Measurements from ENCODE around the gene LTBR. TPM values are rescaled to one million over a fixed set of nuclear protein-coding genes. Genes with fewer than 3 reads are reported as not detected.

LTBR gene
- total and polyA plus RNA-seq, 2 donors (not counting 3 experiments of a cell fraction or from before 2014, with no cell fraction given): 70.7 to 102 TPM

DNA sequence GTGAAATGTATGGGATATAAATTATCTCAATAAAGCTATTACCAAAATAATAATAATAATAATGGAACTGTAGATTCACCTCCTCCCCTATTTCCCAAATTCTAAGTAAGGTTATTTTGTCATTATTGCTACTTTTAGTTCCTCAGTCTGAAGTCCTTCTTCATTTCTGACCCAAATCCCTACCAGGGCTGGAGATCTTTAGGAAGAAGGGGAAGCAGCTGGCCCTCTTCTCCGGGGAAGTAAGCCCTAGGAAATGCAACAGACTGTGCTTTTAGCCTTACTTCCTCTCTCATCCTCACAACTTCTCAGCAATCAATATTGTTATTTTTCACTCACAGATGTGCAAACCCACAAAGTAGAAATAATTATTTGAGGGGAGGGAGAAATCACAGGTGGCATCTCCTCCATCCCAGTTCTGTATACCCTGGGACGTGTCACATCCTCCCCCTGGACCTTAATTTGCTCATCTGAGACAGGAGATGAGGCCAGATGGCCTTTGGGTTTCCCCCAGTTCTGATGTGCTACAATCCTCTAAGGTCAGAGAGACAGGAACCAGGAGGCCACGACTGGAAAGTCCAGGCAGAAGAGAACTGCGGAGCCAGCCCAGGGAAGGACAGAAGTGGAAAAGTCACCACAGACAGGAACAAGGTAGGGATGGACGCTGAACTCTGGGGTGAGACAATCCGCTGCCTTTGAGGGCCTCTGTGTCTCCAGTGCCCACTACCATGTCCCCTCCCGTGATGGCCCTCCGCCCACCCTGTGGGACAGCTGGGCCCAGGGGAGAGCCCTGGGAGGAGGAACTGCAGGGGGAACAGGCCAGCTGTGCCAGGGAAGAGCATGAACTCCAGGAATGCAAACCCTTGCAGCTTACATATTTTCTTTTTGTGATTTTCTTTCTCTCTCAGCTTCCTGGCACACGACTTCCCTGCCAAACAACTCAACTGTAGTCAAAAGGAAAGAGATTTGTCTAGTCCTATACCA, 31.5 kb upstream of the LTBR start:
- Histone ChIP-seq H3K9ac (replicated peaks; ENCODE audit: extremely low read depth, insufficient read depth, low read length) (no peak overlapping the region), H3K27ac (ENCODE audit: insufficient read depth, low read depth, low read length) (no peak overlapping the region), H3K9me3 (replicated peaks; ENCODE audit: control insufficient read depth, insufficient read depth, low read length) (no peaks in the 10 kb centered on the region), H2AFZ (ENCODE audit: low read depth, low read length) (peak overlapping the region; percentile 33), H3K27me3 (ENCODE audit: control insufficient read depth in 2 of 2, insufficient read depth in 2 of 2, low read length in 2 of 2) (peaks cover 0 to 2% of the 10 kb centered on the region in 2 experiments), H3K4me2 (ENCODE audit: insufficient read depth, low read length) (no peak overlapping the region), H3K4me1 (ENCODE audit: control insufficient read depth, extremely low read depth, insufficient read depth, low read length) (peaks cover 11% of the 10 kb centered on the region), H3K4me3 (replicated peaks in 1 of 3; ENCODE audit: insufficient read depth in 1 of 3, low read depth in 1 of 3, low read length in 3 of 3) (no peak overlapping the region), H4K20me1 (replicated peaks; ENCODE audit: control insufficient read depth, extremely low read depth, insufficient read depth, low read length) (no peaks in the 10 kb centered on the region), H3K36me3 (ENCODE audit: control insufficient read depth in 2 of 2, extremely low read depth in 1 of 2, insufficient read depth in 2 of 2, low read length in 2 of 2) (no peaks in the 10 kb centered on the region), H3K79me2 (ENCODE audit: control insufficient read depth, insufficient read depth, low read length) (no peaks in the 10 kb centered on the region), H3K9me1 (replicated peaks; ENCODE audit: control insufficient read depth, extremely low read depth, insufficient read depth, low read length) (no peaks in the 10 kb centered on the region)
- peak; percentile 68 for FAIRE-seq
- ChIA-PET CTCF (interaction anchor here (1.1 to 2.1 kb wide), 4 partner anchors 9 to 113 kb away, joined by 3 to 6 read pairs (median 4); no protein-coding TSS in a partner anchor), POLR2A (interaction anchor here (0.8 to 1.7 kb wide), 2 partner anchors 11 to 20 kb away, joined by 4 to 8 read pairs; no protein-coding TSS in a partner anchor)
- TF ChIP-seq GATA2 (IDR thresholded peaks at IDR 0.05; ENCODE audit: insufficient read depth, insufficient read length, low read depth, low read length): no peak
- TF ChIP-seq FOS (IDR thresholded peaks at IDR 0.05; ENCODE audit: borderline replicate concordance, insufficient read depth, low read length): no peak
- dilution Hi-C loops (cut with MboI; ENCODE audit: extremely low pct_ligation_motif_present, low sequenced_read_pairs) (no loop called here), intact Hi-C loops (cut with micrococcal nuclease) (no loop called here)
- peak; percentile 33 for DNase-seq (ENCODE audit: low read depth, low spot score)
- no TSS peak for BruUV-seq (replicated peaks)

DNA sequence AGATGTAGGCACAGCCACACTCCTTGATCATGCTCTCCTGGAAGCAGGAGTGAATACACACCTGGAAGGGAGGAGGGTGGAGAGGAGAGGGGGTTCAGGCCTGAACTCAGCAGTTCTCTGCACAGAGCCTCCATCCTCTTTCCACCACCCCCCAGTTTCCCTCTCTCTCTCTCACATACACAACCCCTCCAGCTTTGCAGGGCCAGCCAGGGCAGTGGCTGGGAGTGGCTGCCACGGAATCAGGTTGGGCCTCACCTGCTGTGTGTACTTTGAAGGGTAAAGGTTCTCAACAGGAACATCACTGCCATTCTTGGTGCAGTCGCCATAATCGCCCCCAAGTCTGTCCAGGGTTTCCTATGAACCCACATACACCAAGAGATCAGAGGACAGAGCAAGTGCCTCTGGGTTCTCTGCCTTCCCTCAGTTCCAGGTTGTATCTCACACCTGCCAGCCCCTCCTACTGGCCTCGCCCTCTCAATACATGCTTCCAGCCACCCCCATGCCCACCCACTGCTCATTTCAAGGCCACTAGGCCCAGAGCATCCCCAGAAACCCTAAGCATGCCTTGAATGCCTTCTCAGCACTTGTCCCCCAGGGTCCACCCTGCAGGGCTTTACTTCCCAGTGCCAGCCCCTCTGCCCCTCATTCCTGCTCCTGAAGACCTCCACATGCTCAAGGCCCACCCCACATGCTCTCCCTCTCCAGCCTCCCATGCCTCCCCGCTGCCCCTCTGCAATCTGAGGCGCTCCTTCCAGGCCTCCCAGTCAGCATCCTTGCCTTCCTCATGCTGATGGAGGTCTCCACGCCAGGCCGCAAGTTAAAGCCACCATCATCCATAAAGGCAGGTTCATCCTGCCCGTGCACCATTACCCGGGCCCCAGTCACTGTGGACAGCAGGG, 29.2 kb upstream of the LTBR start:
- intact Hi-C loops (cut with micrococcal nuclease) (no loop called here), dilution Hi-C loops (cut with MboI; ENCODE audit: extremely low pct_ligation_motif_present, low sequenced_read_pairs) (no loop called here)
- H3K79me2 ChIP-seq (ENCODE audit: control insufficient read depth, insufficient read depth, low read length): no peaks in the 10 kb centered on the region
- POLR2A ChIA-PET: no interaction called here
- no peaks in the 10 kb centered on the region for H3K36me3 ChIP-seq (ENCODE audit: control insufficient read depth in 2 of 2, extremely low read depth in 1 of 2, insufficient read depth in 2 of 2, low read length in 2 of 2)
- H3K27me3 ChIP-seq (ENCODE audit: control insufficient read depth in 2 of 2, insufficient read depth in 2 of 2, low read length in 2 of 2): peaks cover 0 to 2% of the 10 kb centered on the region in 2 experiments
- no peak overlapping the region for H2AFZ ChIP-seq (ENCODE audit: low read depth, low read length)
- no peaks in the 10 kb centered on the region for H4K20me1 ChIP-seq (replicated peaks; ENCODE audit: control insufficient read depth, extremely low read depth, insufficient read depth, low read length)
- H3K9me1 ChIP-seq (replicated peaks; ENCODE audit: control insufficient read depth, extremely low read depth, insufficient read depth, low read length): no peaks in the 10 kb centered on the region
- no peak overlapping the region for H3K4me3 ChIP-seq (replicated peaks in 1 of 3; ENCODE audit: insufficient read depth in 1 of 3, low read depth in 1 of 3, low read length in 3 of 3)
- no peak overlapping the region for H3K9ac ChIP-seq (replicated peaks; ENCODE audit: extremely low read depth, insufficient read depth, low read length)
- H3K4me1 ChIP-seq (ENCODE audit: control insufficient read depth, extremely low read depth, insufficient read depth, low read length): peaks cover 8% of the 10 kb centered on the region
- CTCF ChIA-PET: interaction anchor here (1.6 kb wide), 1 partner anchor 13 kb away, joined by 5 read pairs; the partner anchor contains the start of gene TNFRSF1A
- DNase-seq (ENCODE audit: low read depth, low spot score): no peak
- no peak overlapping the region for H3K4me2 ChIP-seq (ENCODE audit: insufficient read depth, low read length)
- no peaks in the 10 kb centered on the region for H3K9me3 ChIP-seq (replicated peaks; ENCODE audit: control insufficient read depth, insufficient read depth, low read length)
- no TSS peak for BruUV-seq (replicated peaks)
- FAIRE-seq: no peak
- TF ChIP-seq, protein P1, sequence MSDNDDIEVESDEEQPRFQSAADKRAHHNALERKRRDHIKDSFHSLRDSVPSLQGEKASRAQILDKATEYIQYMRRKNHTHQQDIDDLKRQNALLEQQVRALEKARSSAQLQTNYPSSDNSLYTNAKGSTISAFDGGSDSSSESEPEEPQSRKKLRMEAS (IDR thresholded peaks at IDR 0.05; ENCODE audit: insufficient read depth, insufficient read length): no peak
- TF ChIP-seq, protein P2, sequence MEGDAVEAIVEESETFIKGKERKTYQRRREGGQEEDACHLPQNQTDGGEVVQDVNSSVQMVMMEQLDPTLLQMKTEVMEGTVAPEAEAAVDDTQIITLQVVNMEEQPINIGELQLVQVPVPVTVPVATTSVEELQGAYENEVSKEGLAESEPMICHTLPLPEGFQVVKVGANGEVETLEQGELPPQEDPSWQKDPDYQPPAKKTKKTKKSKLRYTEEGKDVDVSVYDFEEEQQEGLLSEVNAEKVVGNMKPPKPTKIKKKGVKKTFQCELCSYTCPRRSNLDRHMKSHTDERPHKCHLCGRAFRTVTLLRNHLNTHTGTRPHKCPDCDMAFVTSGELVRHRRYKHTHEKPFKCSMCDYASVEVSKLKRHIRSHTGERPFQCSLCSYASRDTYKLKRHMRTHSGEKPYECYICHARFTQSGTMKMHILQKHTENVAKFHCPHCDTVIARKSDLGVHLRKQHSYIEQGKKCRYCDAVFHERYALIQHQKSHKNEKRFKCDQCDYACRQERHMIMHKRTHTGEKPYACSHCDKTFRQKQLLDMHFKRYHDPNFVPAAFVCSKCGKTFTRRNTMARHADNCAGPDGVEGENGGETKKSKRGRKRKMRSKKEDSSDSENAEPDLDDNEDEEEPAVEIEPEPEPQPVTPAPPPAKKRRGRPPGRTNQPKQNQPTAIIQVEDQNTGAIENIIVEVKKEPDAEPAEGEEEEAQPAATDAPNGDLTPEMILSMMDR (IDR thresholded peaks at IDR 0.05; ENCODE audit: extremely low read depth in 1 of 2, insufficient read depth in 1 of 2, low read depth in 1 of 2, low read length in 2 of 2): no peak
- no peak for TF ChIP-seq POLR2AphosphoS5 (IDR thresholded peaks at IDR 0.05; ENCODE audit: insufficient read depth, low read depth, low read length)
- H3K27ac ChIP-seq (ENCODE audit: insufficient read depth, low read depth, low read length): no peak overlapping the region

All from endothelial cell of umbilical vein (primary cell).